Astrocyte of the cerebellum (primary cell): ENCODE measurements around the gene TMEM106C.
"Not testable (repeated sequence)": the region's sequence is repeated elsewhere in the genome, so short reads cannot be mapped to it uniquely, and the experiment has no call there.

ENCODE experiments used
- DNase-seq: peaks from one replicate; pipeline ENCODE4 v3.0.0-alpha.2; 2011; ENCODE audit warnings: low read depth
- H3K4me3 ChIP-seq: 2 replicates; pipeline ENCODE4 v1.5.1; 2011; ENCODE audit warnings: mild to moderate bottlenecking, low read depth, low read length, moderate library complexity
- in situ Hi-C: cut with HindIII; loops from 2 replicates; pipeline ENCODE4 v1.10.0; 2017; ENCODE audit warnings: low sequenced_read_pairs
- TF ChIP-seq, protein P1 (sequence below): IDR thresholded peaks from 2 replicates; pipeline ENCODE4 v1.5.1; 2012; ENCODE audit warnings: low read length, low read depth, moderate library complexity, mild to moderate bottlenecking; ENCODE audit errors: missing control alignments

The TMEM106C gene

DNA sequence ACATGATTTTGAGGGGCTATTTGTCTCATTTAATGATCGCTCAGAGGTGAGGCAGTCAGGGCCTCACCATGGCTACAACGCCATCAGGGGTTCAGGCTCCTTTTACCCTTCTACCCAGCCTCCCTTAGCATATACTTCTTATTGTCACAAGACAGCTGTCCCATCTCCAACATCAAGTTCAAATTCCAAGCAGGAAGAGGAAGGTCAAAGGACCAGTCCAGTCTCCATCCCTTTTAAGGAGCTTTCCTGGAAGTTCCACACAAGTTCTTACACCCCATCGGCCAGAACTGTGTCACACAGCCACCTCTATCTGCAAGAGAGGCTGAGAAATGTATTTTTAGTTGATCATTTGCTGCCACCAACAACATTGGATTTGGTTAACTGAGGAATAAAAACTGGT lies 8.3 kb upstream of the TMEM106C start:
- in situ Hi-C loops: no loop called here
- H3K4me3 ChIP-seq: no peak overlapping the region
- TF ChIP-seq, protein P1, sequence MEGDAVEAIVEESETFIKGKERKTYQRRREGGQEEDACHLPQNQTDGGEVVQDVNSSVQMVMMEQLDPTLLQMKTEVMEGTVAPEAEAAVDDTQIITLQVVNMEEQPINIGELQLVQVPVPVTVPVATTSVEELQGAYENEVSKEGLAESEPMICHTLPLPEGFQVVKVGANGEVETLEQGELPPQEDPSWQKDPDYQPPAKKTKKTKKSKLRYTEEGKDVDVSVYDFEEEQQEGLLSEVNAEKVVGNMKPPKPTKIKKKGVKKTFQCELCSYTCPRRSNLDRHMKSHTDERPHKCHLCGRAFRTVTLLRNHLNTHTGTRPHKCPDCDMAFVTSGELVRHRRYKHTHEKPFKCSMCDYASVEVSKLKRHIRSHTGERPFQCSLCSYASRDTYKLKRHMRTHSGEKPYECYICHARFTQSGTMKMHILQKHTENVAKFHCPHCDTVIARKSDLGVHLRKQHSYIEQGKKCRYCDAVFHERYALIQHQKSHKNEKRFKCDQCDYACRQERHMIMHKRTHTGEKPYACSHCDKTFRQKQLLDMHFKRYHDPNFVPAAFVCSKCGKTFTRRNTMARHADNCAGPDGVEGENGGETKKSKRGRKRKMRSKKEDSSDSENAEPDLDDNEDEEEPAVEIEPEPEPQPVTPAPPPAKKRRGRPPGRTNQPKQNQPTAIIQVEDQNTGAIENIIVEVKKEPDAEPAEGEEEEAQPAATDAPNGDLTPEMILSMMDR: no peak
- DNase-seq: no peak

DNA sequence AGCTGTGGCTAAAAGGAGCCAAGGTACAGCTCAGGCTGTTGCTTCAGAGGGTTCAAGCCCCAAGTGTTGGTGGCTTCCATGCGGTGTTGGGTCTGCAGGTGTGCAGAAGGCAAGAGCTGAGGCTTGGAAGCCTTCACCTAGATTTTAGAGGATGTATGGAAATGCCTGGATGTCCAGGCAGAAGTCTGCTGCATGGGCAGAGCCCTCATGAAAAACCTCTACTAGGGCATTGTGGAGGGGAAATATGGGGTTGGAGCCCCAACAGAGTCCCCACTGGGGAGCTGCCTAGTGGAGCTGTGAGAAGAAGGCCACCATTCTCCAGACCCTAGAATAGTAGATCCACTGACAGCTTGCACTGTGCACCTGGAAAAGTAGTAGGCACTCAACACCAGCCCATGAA lies 5.7 kb upstream of the TMEM106C start:
- DNase-seq, in situ Hi-C loops, H3K4me3 ChIP-seq: not testable (repeated sequence)

DNA sequence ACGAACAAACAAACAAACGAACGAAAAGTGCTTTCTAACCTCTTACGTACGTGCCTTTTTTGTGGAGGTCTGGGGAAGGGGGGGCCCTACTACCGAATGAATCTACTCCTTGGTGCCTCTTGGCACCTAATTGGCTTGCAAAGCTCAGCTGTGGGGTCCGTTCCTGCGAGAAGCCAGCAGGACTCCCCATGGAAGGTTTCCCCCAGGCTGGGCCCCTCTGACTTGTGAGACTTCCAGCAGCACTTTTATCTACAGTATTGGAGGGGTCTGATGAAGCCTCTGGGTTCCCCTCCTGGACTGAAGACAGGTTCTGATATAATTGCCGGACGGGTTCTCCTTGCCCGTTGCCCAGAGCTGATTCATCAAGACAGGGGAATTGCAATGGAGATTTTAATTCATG lies 1.2 kb upstream of the TMEM106C start:
- no peak overlapping the region for H3K4me3 ChIP-seq
- TF ChIP-seq, protein P1: no peak
- DNase-seq: no peak
- in situ Hi-C loops: loop anchor here (10.0 kb wide), 1 partner anchor 47 kb away; no protein-coding TSS in a partner anchor

DNA sequence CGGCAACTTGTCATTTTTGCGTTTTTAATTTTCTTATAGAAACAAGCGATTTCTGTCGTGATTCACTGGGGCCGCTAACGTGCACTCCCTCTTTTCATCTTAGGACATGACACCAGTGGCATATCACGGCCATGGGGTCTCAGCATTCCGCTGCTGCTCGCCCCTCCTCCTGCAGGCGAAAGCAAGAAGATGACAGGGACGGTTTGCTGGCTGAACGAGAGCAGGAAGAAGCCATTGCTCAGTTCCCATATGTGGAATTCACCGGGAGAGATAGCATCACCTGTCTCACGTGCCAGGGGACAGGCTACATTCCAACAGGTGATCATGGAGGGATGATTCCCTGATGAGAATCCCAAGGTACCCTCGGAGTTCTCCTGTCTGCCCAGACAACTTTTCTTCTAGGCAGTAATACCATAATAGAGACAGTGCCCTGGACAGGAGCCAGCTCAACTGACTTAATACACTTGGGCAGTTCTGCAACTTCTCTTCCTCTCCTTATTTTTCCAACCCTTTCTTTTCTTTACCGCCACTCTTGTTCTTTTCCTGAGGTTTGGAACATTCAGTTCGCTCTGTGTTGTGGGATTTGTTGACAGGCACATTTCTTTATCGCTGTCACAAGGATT lies 821 bp downstream of the TMEM106C start:
- in situ Hi-C loops: loop anchor here (10.0 kb wide), 1 partner anchor 49 kb away; no protein-coding TSS in a partner anchor
- no peak for DNase-seq
- peak overlapping the region; percentile 96 for H3K4me3 ChIP-seq
- TF ChIP-seq, protein P1: no peak

DNA sequence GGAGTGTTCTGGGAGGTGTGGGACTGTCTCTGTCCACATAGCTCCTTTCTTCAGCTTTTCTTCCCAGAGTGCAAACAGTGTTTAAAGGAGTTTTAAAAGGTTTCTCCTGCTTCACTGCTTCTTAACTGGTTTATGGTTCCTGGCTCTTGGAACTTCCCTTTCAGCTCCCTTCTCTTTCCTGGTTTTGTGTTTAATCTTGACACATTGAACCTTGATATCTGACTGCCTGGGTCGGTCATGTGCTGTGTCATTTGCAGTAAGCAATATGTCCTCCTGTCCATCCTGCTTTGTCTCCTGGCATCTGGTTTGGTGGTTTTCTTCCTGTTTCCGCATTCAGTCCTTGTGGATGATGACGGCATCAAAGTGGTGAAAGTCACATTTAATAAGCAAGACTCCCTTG lies 2.2 kb downstream of the TMEM106C start:
- H3K4me3 ChIP-seq: no peak overlapping the region
- in situ Hi-C loops: loop anchor here (10.0 kb wide), 1 partner anchor 51 kb away; no protein-coding TSS in a partner anchor
- TF ChIP-seq, protein P1: no peak
- no peak for DNase-seq

DNA sequence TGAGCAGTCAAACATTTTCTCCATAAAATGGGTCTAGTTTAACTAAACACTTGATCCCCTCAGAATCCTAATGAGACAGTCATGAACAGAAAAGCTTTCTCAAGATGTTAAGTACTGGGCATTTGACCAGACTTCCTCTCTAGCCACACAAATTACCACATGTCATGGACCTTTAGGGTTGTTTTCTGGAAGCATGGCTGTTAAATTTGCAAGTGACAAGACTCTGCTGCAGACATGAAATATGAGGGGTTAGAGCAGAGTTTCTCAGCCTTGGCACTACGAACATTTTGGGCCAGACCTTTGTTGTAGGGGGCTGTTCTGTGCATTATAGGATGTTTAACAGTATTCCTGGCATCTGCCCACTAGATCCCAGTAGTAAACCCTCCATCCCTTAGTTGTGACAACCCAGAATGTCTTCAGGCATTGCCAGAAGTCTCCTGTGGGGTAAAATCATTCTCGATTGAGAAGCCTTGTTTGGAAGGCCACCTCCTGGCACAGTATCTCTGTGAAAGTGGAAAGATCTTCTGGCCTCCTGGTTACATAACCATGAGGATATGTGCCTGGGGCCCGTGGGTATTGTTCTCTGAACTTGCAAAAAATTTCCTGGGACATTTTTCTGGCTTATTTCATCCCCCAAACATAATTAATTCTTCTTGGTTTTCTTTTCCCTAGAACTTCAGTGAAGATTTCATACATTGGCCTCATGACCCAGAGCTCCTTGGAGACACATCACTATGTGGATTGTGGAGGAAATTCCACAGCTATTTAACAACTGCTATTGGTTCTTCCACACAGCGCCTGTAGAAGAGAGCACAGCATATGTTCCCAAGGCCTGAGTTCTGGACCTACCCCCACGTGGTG lies 4.3 kb downstream of the TMEM106C start:
- no peak overlapping the region for H3K4me3 ChIP-seq
- in situ Hi-C loops: loop anchor here (10.0 kb wide), 1 partner anchor 53 kb away; no protein-coding TSS in a partner anchor
- DNase-seq: no peak
- TF ChIP-seq, protein P1: no peak

DNA sequence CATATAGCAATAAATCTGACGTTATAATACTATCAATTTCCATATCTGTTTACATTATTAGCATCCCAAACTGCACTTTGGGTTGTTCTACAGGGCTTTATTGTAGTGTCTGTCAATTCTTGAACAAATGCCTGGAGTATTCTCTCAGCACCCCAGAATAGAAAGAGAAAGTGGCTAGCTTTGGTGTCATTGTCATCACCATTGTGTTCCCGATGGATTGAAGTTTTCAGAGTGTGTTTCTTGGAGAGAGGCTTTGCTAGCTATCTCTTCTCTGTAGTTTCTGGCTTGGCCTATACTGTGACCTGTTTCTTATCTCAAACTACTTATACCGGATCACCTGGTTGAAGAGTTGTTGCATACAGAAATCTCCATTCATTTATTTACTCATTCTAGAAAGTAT lies 6.4 kb downstream of the TMEM106C start:
- no peak overlapping the region for H3K4me3 ChIP-seq
- in situ Hi-C loops: loop anchor here (10.0 kb wide), 1 partner anchor 55 kb away; no protein-coding TSS in a partner anchor
- no peak for DNase-seq
- TF ChIP-seq, protein P1: no peak
